ENCODE measurements around the gene PRKAA2.

Gene PRKAA2

DNA sequence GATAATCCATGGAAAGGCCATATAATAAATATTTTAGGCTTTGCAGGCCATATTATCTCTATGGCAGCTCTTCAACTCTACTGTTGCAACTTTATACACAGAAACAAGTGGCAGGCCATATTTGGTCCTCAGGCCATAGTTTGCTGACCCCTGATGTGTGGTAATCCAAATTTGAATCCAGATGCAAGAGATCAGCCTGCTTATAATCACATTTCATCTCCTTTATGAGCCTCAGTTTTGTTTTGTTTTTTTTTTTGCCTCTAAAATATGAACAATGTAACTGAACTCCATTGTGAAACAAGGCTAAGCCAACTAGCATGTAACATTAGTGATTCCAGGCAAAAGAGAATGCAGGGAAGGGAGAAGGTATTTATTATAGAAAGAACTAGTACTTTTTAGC lies 81.6 kb downstream of the PRKAA2 start:
- FAIRE-seq, result no peak

DNA sequence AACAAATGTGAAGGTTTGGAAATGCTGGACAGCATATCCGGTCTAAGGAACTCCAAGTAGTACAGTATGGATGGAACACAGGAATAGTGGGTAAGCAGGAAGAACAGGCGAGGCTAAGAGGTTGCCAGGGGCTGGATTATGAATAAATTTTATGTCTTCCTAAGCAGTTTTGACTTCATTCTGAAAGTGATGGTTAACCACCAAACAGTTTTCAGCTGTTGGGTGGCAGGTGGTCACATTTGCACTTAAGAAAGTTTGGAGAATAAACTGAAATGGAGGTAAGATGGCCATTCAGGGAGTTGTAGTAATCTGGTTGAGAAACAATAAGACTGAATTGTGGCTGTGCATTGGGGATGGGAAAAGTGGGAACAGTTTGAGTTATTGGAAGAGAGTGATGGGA lies 83.8 kb downstream of the PRKAA2 start:
- FAIRE-seq, result no peak

DNA sequence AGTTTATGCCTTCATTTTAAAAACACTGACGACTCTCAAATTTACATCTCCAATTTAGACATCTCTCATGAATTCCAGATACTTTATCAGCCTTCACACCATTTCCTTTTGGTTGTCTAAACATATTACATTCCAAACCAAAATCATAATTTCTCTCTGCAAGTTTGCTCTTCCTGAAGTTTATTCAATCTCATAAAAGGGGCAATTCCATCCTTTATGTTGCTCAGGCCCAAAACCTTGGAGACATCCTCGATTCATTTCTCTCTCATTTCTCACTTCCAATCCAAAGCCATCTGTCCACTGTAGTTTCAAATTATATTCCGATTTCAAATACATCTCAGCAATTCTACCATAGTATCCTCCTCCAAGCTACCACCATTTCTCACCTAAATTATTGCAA lies 100.1 kb downstream of the PRKAA2 start:
- FAIRE-seq, result no peak

DNA sequence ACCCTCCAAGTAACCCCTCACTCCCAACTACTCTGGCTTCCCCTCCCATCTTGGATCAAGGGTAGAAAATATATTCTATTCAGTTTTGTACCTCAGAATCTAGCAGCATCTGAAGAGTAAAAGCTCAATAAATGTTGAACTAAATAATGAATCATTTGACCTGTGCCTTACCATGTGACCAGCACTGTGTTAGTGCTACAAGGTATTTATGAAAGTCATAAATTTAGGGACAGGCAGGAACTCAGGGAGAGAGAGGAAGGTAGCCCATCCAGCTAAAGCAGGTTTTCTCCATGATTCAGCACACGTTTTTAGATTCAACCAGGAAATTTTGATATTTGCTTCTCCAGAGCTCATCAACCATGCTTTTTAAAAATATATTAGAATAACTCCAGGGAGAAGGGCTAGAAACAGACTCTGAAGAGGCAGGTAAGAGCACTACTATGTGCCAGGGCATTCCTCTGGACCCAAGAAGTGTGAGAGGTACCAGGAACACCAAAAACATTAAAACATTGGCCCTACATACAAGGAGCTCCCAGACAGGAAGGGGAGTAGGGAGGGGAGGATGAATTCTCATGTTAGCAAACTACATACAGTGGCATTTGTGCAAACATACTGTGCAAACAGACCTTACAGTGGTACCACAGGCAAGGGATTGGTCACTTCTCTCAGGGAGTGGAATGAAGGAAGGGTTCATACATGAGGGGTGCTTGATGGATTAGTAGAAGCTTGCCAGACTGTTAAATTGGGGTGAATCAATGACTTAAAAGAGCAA lies 109.8 kb downstream of the PRKAA2 start:
- no peak for FAIRE-seq

DNA sequence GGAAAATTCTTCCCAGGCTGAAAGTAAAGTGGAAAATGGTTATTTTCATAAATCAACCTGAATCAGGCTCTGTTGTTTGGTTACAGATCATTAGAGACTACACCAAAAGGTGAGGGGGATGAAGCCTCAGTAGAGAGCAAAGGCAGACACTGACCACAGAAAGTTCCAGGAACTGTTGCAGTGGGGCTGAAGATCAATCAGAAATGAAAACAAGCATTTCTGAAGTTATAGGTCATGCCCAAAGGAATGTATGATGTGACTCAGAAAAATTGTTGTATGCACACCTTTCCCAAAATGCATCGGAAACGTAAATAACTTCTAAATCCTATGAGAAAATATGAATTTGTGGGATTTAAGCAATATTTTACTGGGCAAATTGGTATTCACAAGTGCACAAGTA lies 110.8 kb downstream of the PRKAA2 start:
- FAIRE-seq, result no peak

DNA sequence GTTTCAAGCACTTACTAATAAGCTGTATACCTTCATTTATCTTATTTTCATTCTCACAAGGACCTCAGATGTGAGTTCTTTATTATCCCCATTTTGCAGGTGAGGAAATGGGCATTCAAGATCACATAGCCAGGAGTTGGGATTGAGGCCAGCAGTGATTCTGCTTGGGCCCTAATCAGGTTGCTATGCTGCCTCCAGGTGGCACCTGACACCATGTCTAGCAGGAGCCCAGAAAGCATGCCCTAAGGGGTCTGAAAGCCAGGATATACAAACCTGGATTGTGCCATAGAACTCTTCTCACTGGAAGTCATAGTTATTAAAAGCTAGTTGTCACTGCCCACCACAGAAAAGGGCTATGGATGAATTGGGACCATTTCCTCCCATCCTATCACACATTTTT lies 113.0 kb downstream of the PRKAA2 start:
- no peak for FAIRE-seq

DNA sequence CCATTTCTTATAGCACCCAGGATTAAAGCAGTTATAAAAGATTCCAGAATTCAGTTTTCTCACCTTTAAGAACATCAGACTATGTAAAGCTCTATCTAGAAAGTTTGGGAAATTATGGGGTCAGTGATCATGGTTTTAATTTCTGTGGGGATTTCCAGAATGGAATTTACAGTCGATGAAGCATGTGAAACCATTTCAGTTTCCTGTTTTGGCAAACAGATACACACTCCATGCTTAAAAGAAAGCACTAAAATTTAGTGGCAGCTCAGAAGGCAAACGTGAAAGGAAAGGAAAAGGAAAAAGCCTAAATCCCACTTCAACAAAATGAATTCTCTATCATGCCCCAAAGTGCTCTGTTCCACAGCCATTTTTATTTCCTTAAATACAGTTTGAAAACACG lies 113.7 kb downstream of the PRKAA2 start:
- no peak for FAIRE-seq
